Bronchial epithelial cell (primary cell): ENCODE measurements around the gene MED22. TPM values are rescaled to one million over a fixed set of nuclear protein-coding genes. Genes with fewer than 3 reads are reported as not detected.

Experiments
- DNase-seq: peaks from one replicate; pipeline ENCODE4 v3.0.0-alpha.2; 2010; ENCODE audit warnings: low read depth
- FAIRE-seq: peaks from 2 replicates; lab custom pipeline; 2011; peaks lifted over from hg19 to GRCh38; lab: Jason Lieb, UNC
- H3K27me3 ChIP-seq: 2 replicates; pipeline ENCODE4 v1.5.1; 2011; ENCODE audit warnings: low read length; ENCODE audit not compliant: control insufficient read depth, insufficient read depth
- H3K36me3 ChIP-seq: 2 replicates; pipeline ENCODE4 v1.5.1; 2011; ENCODE audit warnings: low read length; ENCODE audit not compliant: control insufficient read depth, insufficient read depth
- H3K4me3 ChIP-seq: 2 replicates; pipeline ENCODE4 v1.5.1; 2011; ENCODE audit warnings: mild to moderate bottlenecking, low read depth, low read length, control low read depth
- total RNA-seq: library from RNA; depleted of rRNA; stranded (reverse); fragments of >200 nt; gene quantifications from 2 replicates; pipeline ENCODE4 v1.2.1, GENCODE V29; 2014
- TF ChIP-seq, protein P1 (sequence below): IDR thresholded peaks from 2 replicates; pipeline ENCODE4 v1.5.1; 2011; ENCODE audit warnings: mild to moderate bottlenecking, moderate library complexity, low read length, control low read depth, inconsistent platforms; ENCODE audit not compliant: insufficient read depth, severe bottlenecking

MED22 gene
- total RNA-seq, 1 donor from 2014 or later = 21.3 TPM

DNA sequence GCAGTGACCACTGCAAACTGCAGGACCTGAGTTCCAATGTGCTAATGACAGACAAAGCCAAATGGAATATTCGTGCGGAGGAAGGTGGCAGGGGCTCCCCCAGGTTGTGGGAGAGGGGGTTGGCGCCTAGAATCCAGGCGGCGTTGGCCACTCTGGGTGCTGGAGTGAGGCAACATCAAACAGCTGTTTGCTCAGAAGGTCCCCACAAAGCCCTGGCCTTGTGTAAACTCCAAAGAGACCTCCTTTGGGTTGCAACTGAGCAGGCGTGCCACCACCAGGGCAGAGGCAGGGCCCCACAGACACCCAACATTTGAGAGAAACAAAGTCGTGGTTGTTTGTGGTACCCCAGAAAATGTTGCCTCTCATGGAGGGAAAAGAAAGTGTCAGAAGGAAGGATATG lies 42.8 kb upstream of the MED22 start:
- H3K27me3 ChIP-seq = peaks cover 2% of the 10 kb centered on the region
- no peaks in the 10 kb centered on the region for H3K36me3 ChIP-seq
- H3K4me3 ChIP-seq = no peak overlapping the region
- TF ChIP-seq, protein P1, sequence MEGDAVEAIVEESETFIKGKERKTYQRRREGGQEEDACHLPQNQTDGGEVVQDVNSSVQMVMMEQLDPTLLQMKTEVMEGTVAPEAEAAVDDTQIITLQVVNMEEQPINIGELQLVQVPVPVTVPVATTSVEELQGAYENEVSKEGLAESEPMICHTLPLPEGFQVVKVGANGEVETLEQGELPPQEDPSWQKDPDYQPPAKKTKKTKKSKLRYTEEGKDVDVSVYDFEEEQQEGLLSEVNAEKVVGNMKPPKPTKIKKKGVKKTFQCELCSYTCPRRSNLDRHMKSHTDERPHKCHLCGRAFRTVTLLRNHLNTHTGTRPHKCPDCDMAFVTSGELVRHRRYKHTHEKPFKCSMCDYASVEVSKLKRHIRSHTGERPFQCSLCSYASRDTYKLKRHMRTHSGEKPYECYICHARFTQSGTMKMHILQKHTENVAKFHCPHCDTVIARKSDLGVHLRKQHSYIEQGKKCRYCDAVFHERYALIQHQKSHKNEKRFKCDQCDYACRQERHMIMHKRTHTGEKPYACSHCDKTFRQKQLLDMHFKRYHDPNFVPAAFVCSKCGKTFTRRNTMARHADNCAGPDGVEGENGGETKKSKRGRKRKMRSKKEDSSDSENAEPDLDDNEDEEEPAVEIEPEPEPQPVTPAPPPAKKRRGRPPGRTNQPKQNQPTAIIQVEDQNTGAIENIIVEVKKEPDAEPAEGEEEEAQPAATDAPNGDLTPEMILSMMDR = no peak
- DNase-seq (no peak), FAIRE-seq (no peak)

GRCh38 chr9:133389562-133389961 lies 41.6 kb upstream of the MED22 start:
- peaks cover 2% of the 10 kb centered on the region for H3K27me3 ChIP-seq
- FAIRE-seq = no peak
- TF ChIP-seq, protein P1 = no peak

DNA sequence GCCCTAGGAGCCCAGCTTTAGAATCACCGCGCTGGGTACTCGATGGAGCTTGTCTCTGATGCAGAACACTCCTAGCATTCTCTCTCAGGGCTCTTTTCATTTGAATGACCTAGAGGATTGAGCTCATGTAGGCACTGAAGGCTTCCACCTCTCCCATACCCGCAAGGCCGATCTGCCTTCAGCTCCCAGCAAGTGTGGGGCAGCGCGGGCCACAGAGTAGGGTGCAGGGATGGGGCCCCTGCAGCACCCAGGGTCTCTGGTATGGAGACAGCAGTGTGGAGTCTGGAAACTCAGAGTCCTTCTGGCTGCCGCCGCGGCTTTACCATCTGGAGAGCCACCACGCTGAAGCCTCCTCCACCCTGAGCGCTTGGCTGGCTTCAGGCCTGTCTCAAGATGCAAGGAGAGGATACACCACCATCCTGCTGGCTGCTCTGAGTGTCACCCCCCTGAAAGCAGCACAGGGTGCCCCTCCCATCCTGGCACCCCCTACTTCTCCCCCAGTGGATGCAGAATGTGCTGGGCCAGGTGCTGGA lies 41.2 kb upstream of the MED22 start:
- no peak for FAIRE-seq

More at GRCh38 chr9:133389562-133389961, 41.6 kb upstream of the MED22 start:
- no peak overlapping the region for H3K4me3 ChIP-seq
- H3K36me3 ChIP-seq = no peaks in the 10 kb centered on the region
- DNase-seq = no peak

GRCh38 chr9:133387680-133388079 lies 39.7 kb upstream of the MED22 start:
- peak; percentile 79 for DNase-seq
- no peak for FAIRE-seq
- no peak overlapping the region for H3K4me3 ChIP-seq
- H3K36me3 ChIP-seq = no peaks in the 10 kb centered on the region
- TF ChIP-seq, protein P1 = no peak
- H3K27me3 ChIP-seq = no peaks in the 10 kb centered on the region

More for the DNA sequence above, 41.2 kb upstream of the MED22 start:
- TF ChIP-seq, protein P1 = no peak
- Histone ChIP-seq H3K36me3 (no peaks in the 10 kb centered on the region), H3K27me3 (peaks cover 2% of the 10 kb centered on the region), H3K4me3 (no peak overlapping the region)
- DNase-seq = no peak

DNA sequence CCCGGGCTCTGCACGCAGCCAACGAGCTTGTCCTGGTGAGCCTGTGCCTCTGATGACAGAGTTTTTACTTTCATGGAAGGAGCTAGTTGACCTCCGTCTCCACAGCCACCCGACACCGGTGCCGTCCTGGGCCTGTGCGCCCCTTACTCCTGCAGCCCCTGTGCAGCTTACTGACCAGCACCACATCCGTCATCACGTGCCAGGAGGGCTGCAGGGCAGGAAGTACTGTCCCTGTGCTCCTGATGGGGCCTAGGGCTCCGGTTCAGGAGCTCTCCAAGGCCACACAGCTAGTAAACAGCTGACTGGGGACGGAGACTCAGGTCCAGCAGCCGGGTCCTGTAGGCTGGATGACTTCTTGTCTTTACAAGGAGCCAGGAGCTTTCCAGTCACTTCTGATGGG lies 38.4 kb upstream of the MED22 start:
- H3K27me3 ChIP-seq = no peaks in the 10 kb centered on the region
- DNase-seq (no peak), FAIRE-seq (no peak)
- H3K36me3 ChIP-seq = no peaks in the 10 kb centered on the region
- H3K4me3 ChIP-seq = no peak overlapping the region
- TF ChIP-seq, protein P1 = no peak

DNA sequence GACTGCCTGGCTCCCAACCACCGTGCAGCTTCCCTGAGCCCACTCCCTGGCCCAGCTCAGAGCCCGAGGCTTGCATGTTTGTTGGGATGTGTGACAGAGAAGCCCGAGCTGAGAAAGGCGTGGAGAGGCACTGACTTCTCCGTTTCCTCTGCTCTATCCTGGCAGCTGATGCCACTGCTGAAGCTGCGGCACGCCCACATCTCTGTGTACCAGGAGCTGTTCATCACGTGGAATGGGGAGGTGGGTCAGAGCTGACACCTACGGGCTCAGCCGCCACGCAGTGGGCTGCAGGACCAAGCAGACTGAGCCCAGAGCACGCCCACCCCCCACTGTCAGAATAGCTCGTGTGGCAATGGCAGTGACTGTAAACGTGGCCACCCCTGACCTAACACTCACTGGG lies 37.5 kb upstream of the MED22 start:
- H3K27me3 ChIP-seq = no peaks in the 10 kb centered on the region
- no peak overlapping the region for H3K4me3 ChIP-seq
- TF ChIP-seq, protein P1 = no peak
- DNase-seq (no peak), FAIRE-seq (peak; percentile 92)
- no peaks in the 10 kb centered on the region for H3K36me3 ChIP-seq
